VCaP (cell line): Measurements from ENCODE around the gene TAOK1.

Experiments used
- H3K27ac ChIP-seq: fragments of 450-650 bp; 2 replicates; pipeline ENCODE4 v1.5.1; 2017
- CTCF ChIP-seq: fragments of 450-650 bp; conservative IDR thresholded peaks from 2 replicates; pipeline ENCODE4 v1.5.1; 2017; ENCODE audit warnings: mild to moderate bottlenecking, moderate library complexity

Gene TAOK1

GRCh38 chr17:29572691-29573557 is 182.8 kb downstream of the TAOK1 start:
- TF ChIP-seq CTCF: peak; percentile 24; the same call in 1 of the 2 replicates
- H3K27ac ChIP-seq: no peak overlapping the region

GRCh38 chr17:29573558-29573869 is 183.4 kb downstream of the TAOK1 start:
- H3K27ac ChIP-seq: no peak overlapping the region
- no peak for TF ChIP-seq CTCF

- TF ChIP-seq CTCF: no peak
- no peak overlapping the region for H3K27ac ChIP-seq
These were observed 183.9 kb downstream of the TAOK1 start for GRCh38 chr17:29573871-29574731.

- no peak overlapping the region for H3K27ac ChIP-seq
- TF ChIP-seq CTCF: no peak
These were observed 184.8 kb downstream of the TAOK1 start for GRCh38 chr17:29574732-29575510.

GRCh38 chr17:29575511-29576213 is 185.5 kb downstream of the TAOK1 start:
- no peak overlapping the region for H3K27ac ChIP-seq
- no peak for TF ChIP-seq CTCF

GRCh38 chr17:29576214-29577000 is 186.2 kb downstream of the TAOK1 start:
- H3K27ac ChIP-seq: no peak overlapping the region

More at GRCh38 chr17:29576214-29577000, 186.2 kb downstream of the TAOK1 start:
- TF ChIP-seq CTCF: no peak
